ENCODE data around the gene ACTA1.

DNA sequence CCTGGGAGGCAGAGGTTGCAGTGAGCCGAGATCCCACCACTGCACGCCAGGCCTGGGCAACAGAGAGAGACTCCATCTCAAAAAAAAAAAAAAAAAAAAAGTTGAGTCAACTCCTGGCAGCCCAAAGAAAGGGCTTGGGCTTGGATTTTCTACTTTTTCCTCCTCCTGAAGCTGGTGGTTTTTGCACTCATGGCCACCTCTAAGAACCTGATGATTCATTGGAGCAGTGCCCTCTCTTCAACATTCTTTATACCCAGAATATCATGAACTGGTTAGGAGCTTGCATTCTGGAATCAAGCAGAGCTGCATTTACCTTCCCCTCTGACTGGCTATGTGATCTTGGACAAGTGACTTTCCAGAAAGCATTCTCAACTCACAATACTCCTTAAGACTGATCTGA, 3.5 kb upstream of the ACTA1 start:
- TF ChIP-seq, protein P1, sequence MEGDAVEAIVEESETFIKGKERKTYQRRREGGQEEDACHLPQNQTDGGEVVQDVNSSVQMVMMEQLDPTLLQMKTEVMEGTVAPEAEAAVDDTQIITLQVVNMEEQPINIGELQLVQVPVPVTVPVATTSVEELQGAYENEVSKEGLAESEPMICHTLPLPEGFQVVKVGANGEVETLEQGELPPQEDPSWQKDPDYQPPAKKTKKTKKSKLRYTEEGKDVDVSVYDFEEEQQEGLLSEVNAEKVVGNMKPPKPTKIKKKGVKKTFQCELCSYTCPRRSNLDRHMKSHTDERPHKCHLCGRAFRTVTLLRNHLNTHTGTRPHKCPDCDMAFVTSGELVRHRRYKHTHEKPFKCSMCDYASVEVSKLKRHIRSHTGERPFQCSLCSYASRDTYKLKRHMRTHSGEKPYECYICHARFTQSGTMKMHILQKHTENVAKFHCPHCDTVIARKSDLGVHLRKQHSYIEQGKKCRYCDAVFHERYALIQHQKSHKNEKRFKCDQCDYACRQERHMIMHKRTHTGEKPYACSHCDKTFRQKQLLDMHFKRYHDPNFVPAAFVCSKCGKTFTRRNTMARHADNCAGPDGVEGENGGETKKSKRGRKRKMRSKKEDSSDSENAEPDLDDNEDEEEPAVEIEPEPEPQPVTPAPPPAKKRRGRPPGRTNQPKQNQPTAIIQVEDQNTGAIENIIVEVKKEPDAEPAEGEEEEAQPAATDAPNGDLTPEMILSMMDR (conservative IDR thresholded peaks at IDR 0.05; ENCODE audit: low read depth in 2 of 2), result no peak
- TF ChIP-seq EZH2 (IDR thresholded peaks at IDR 0.05; ENCODE audit: low read depth, unreplicated experiment) (no peak), ZNF331 (CRISPR knock-in tag; IDR thresholded peaks at IDR 0.05; ENCODE audit: low read depth) (no peak), EZH2phosphoT487 (IDR thresholded peaks at IDR 0.05; ENCODE audit: unreplicated experiment) (no peak), CREB1 (CRISPR knock-in tag; IDR thresholded peaks at IDR 0.05; ENCODE audit: low read depth) (no peak), POLR2AphosphoS5 (IDR thresholded peaks at IDR 0.05; ENCODE audit: low read depth) (no peak), JUNB (IDR thresholded peaks at IDR 0.05; ENCODE audit: unreplicated experiment) (no peak)
- TF ChIP-seq, protein P2, sequence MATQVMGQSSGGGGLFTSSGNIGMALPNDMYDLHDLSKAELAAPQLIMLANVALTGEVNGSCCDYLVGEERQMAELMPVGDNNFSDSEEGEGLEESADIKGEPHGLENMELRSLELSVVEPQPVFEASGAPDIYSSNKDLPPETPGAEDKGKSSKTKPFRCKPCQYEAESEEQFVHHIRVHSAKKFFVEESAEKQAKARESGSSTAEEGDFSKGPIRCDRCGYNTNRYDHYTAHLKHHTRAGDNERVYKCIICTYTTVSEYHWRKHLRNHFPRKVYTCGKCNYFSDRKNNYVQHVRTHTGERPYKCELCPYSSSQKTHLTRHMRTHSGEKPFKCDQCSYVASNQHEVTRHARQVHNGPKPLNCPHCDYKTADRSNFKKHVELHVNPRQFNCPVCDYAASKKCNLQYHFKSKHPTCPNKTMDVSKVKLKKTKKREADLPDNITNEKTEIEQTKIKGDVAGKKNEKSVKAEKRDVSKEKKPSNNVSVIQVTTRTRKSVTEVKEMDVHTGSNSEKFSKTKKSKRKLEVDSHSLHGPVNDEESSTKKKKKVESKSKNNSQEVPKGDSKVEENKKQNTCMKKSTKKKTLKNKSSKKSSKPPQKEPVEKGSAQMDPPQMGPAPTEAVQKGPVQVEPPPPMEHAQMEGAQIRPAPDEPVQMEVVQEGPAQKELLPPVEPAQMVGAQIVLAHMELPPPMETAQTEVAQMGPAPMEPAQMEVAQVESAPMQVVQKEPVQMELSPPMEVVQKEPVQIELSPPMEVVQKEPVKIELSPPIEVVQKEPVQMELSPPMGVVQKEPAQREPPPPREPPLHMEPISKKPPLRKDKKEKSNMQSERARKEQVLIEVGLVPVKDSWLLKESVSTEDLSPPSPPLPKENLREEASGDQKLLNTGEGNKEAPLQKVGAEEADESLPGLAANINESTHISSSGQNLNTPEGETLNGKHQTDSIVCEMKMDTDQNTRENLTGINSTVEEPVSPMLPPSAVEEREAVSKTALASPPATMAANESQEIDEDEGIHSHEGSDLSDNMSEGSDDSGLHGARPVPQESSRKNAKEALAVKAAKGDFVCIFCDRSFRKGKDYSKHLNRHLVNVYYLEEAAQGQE (IDR thresholded peaks at IDR 0.05; ENCODE audit: unreplicated experiment), result no peak
- TF ChIP-seq, protein P3, sequence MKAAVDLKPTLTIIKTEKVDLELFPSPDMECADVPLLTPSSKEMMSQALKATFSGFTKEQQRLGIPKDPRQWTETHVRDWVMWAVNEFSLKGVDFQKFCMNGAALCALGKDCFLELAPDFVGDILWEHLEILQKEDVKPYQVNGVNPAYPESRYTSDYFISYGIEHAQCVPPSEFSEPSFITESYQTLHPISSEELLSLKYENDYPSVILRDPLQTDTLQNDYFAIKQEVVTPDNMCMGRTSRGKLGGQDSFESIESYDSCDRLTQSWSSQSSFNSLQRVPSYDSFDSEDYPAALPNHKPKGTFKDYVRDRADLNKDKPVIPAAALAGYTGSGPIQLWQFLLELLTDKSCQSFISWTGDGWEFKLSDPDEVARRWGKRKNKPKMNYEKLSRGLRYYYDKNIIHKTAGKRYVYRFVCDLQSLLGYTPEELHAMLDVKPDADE (IDR thresholded peaks at IDR 0.05), result no peak
- TF ChIP-seq, protein P4, sequence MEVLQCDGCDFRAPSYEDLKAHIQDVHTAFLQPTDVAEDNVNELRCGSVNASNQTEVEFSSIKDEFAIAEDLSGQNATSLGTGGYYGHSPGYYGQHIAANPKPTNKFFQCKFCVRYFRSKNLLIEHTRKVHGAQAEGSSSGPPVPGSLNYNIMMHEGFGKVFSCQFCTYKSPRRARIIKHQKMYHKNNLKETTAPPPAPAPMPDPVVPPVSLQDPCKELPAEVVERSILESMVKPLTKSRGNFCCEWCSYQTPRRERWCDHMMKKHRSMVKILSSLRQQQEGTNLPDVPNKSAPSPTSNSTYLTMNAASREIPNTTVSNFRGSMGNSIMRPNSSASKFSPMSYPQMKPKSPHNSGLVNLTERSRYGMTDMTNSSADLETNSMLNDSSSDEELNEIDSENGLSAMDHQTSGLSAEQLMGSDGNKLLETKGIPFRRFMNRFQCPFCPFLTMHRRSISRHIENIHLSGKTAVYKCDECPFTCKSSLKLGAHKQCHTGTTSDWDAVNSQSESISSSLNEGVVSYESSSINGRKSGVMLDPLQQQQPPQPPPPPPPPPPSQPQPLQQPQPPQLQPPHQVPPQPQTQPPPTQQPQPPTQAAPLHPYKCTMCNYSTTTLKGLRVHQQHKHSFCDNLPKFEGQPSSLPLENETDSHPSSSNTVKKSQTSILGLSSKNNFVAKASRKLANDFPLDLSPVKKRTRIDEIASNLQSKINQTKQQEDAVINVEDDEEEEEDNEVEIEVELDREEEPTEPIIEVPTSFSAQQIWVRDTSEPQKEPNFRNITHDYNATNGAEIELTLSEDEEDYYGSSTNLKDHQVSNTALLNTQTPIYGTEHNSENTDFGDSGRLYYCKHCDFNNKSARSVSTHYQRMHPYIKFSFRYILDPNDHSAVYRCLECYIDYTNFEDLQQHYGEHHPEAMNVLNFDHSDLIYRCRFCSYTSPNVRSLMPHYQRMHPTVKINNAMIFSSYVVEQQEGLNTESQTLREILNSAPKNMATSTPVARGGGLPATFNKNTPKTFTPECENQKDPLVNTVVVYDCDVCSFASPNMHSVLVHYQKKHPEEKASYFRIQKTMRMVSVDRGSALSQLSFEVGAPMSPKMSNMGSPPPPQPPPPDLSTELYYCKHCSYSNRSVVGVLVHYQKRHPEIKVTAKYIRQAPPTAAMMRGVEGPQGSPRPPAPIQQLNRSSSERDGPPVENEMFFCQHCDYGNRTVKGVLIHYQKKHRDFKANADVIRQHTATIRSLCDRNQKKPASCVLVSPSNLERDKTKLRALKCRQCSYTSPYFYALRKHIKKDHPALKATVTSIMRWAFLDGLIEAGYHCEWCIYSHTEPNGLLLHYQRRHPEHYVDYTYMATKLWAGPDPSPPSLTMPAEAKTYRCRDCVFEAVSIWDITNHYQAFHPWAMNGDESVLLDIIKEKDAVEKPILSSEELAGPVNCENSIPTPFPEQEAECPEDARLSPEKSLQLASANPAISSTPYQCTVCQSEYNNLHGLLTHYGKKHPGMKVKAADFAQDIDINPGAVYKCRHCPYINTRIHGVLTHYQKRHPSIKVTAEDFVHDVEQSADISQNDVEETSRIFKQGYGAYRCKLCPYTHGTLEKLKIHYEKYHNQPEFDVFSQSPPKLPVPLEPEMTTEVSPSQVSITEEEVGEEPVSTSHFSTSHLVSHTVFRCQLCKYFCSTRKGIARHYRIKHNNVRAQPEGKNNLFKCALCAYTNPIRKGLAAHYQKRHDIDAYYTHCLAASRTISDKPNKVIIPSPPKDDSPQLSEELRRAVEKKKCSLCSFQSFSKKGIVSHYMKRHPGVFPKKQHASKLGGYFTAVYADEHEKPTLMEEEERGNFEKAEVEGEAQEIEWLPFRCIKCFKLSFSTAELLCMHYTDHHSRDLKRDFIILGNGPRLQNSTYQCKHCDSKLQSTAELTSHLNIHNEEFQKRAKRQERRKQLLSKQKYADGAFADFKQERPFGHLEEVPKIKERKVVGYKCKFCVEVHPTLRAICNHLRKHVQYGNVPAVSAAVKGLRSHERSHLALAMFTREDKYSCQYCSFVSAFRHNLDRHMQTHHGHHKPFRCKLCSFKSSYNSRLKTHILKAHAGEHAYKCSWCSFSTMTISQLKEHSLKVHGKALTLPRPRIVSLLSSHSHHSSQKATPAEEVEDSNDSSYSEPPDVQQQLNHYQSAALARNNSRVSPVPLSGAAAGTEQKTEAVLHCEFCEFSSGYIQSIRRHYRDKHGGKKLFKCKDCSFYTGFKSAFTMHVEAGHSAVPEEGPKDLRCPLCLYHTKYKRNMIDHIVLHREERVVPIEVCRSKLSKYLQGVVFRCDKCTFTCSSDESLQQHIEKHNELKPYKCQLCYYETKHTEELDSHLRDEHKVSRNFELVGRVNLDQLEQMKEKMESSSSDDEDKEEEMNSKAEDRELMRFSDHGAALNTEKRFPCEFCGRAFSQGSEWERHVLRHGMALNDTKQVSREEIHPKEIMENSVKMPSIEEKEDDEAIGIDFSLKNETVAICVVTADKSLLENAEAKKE (CRISPR knock-in tag; IDR thresholded peaks at IDR 0.05), result no peak
